DMS114 treated with DMSO at 0.1 percent for 48 hours (cell line): ENCODE data around the gene LDB2.

Source experiments
- DNase-seq: peaks from one replicate; lab custom pipeline; 2025; ENCODE audit not compliant: unreplicated experiment; lab: John Stamatoyannopoulos, UW

The LDB2 gene

DNA sequence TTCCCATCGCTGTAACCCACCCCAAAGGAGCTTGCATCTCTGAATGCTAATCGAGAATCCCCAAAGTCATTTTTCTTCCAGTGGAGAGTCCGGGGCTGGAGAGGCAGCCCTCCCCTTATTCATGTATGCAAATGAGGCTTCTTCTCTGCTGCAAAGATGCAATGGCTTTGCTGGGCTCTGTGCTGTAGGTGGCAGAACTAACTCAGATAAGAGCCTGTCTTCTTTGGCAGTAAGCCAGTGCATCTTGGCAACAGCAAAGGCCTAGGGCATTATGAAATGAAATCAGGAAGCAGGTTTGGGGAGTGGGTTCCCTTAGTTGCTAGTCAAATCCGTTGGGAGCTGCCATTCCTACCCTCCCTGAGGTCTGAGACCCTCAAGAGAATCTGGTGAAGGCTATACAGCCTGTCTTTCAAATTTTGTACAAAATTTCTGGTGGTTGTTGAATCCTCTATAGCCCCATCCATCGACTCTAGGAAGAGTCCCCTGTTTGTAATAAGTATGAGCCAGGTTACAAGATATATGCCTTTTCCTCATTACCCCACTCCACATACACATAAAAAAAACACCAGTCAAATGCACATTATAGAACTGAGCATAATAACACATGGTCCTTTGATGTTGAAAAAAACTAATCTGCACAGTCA, 381.5 kb downstream of the LDB2 start:
- DNase-seq, result no peak

DNA sequence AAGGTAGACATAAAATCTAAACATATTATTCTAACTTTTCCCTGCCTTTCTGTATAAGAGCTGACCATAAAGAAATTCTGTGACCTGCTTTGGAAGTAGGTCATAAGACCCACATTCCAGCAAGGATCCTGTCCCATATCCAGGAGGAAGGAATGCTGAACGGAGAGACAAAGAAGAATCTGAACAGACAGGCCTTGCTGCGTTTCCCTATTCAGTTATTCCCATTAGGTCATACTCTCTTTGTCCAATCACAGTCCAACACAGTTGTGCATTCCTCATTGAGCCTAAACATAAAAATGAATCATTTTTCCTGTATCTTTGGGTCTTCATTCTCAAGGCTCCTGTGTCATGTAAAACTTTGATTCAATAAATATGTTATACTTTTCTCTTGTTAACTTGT, 384.6 kb downstream of the LDB2 start:
- DNase-seq, result no peak

DNA sequence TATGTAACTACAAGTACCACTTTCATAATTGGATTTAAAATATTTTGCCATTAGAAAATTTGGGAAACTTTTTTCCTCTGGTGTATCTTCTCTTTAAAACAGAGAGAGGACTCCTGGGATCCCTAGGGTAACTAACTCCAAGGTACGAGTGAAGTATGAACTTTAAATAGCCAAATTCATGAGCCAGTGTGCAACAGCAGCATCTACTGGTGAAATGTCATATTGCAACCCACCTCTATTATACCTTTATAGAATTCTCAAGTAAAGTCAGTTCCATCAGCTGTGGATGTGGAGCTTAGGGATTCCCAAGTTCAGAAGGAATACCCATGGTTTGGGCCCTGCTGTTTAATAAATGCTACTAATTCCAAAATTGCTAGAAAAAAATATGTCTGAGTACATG, 389.5 kb downstream of the LDB2 start:
- DNase-seq, result no peak

DNA sequence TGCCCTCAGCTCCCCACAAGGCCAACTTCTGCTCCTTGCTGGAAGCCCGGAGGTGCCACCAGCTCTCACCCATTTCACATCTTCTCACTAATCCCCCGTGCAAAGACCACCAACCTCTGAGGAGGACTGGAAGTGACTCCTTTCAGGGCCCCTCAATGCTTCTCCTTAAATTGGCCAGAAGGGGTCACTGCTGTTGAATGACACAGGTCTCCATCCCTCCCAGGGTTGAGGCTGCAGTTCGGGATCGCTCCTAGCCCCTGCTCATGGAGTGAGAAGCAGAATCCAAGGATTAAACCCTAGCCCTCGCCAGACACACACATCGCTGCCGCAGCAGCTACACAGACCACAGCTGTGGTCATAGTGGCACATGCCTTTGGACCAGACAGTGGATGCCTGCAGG, 392.7 kb downstream of the LDB2 start:
- no peak for DNase-seq

DNA sequence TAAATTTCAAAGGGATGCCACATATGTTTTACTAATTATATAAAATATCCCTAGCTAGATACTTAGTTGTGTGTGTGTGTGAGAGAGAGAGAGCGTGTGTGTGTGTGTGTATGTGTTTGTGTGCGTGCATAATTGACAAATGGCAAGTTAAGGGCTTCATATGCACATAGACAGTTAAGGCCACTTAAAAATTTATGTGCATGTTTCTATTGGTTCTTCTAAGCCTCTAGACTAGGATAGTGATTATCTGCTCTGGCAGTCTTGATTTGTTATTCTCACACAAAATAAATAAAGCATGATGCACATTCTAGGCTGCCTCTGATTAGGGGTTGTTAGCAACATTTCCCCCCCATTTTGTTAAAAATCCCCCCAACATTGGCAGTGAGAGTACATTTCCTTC, 393.2 kb downstream of the LDB2 start:
- DNase-seq, result no peak

DNA sequence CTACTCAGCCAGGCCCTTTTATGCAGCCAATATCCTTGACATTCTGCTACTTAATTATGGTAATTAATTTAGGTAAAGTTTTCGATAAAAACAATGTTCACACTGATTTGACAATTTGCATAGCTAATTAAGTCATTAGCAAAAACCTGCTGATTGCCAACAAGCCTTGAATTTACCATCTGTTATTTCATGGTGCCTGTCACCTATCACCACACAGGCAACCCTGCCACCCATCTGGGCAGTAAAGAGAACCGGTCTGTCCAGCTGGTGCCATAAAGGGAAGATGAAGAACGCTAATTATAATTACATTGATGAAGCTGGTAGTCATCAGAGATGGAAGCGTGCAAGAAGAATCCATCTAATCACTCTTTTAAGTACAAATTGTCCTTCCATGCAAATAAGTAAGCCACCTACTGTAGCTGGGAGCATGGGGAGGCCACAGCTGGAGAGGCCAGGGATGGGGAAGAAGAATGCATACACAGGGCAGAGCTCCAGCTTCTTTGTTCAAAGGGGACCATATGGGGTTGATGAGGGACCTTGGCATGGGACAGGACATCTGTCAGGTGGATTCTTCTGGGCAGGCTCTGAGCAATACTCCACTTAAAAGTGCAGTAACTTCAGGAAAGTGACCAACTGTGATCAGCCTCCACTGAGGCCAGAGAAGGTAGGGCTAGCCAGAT, 394.9 kb downstream of the LDB2 start:
- no peak for DNase-seq

DNA sequence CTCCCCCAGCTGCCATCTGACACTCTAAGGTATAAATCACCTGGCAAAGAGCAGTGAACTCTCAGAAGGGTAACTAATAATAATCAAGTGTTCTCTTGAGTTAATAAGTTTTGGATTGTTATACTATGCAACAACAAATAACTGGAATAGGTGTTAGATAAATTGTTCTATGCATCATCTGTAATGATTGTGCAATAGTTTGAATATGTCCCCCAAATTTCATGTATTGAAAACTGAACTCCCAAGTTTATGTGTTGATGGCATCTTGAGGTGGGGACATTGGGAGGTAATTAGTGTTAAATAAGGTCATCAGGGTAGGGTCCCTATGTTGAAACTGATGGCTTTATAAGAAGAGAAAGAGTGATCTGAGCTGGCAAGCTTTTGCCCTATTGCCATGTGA, 399.5 kb downstream of the LDB2 start:
- DNase-seq, result no peak

DNA sequence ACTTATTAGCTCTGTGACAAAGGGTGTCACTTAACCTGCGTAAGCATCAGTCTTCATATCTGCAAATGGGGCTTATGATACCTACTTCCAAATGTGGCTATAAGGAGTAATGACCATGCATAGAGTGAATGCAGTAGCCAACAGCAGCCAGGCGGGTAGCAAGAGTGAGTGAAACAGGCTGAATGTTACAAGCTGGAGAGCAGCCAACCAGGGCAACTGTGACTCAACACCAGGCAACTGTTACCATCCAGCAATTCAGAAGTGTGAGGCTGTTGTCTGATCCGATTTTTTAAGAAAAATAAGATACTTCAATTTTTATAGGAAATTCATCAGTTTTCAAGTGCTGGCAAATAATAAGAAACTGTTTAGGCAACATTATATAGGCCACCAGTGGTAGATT, 401.9 kb downstream of the LDB2 start:
- no peak for DNase-seq

DNA sequence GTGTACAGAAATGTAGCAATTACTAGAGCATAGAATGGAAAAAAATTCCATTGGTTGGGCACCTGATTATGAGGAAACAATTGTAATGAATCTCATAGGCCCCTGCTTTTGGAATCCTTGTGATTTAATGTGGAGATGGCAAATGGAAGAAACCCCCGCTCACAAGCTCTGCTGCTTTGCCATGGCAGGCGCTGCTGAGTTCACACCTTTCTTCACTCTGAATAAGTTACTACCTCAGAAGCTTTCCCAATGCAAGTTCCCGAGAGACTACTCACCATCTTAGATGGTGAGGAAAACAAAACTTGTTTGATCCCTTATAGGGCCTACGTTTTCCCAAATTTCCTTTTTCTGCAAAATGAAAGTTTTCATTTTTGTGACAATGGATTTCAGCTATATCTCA, 405.6 kb downstream of the LDB2 start:
- no peak for DNase-seq

DNA sequence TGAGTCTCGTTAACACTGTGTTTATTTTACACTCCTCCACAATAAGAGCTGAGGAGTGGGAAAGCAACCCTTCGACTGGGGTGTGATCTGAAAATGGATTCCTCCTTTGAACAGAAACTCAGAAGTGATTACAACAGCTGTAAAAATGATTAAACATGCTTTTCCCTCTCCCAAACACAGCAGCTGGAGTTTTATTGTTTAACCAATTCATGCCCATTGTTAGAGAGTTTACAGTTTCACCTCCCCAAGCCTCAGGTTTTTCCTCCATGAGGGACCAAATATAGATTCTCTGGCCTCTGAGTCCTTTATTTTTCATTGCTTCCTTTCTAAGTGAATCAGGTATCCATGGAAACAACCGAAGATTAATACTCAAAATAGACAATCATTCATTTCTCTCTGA, 409.2 kb downstream of the LDB2 start:
- DNase-seq, result no peak

DNA sequence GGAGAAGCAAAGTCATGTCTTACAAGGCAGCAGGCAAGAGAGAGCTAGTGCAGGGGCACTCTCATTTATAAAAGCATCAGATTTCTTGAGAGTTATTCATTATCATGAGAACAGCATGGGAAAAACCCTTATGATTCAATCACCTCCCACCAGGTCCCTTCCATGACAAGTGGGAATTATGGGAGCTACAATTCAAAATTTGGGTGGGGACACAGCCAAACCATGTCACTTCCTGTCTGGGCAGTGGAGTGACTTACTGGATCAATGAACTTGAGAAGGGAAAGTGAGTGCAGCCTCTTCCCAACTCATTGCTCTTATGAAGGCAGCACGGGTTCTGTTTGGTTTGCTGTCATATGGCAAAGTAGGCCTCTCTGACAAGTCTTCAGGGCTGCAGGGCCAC, 410.4 kb downstream of the LDB2 start:
- no peak for DNase-seq

DNA sequence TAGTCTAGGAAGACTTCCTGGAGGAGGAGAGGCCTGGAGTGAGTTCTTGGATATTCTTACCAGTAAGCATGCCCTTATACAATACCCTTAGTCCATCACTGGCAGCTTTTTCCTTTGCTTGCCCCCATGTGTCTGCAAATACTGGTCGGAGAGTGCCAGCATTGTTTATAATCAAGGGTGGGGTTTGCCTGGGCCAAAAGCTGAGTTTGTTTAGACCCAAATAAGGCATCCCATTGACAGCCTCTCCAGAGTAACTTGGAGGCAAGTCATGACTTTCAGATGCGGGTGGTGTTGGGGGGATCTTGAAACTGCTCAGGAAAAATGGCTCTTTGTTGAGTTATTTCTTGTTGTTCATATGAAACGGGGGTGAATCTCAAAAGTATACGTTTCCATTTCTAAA, 413.7 kb downstream of the LDB2 start:
- no peak for DNase-seq

DNA sequence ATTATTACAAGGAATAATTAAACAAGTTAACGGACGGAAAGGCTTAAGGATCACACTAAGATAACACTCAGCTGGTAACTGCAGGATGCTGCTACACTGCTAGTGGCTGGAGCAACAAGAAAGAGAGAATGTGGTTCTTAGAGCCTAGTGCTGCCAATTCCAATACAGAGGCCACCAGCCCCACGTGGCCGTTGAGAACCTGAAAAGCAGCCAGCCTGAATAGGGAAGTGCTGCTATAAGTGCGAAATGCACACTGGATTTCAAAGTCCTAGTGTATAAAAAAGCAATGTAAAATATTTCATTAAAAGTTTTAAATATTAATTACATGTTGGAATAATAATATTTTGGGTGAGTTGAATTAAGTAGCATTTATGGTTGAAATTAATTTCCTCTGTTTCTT, 414.9 kb downstream of the LDB2 start:
- no peak for DNase-seq

DNA sequence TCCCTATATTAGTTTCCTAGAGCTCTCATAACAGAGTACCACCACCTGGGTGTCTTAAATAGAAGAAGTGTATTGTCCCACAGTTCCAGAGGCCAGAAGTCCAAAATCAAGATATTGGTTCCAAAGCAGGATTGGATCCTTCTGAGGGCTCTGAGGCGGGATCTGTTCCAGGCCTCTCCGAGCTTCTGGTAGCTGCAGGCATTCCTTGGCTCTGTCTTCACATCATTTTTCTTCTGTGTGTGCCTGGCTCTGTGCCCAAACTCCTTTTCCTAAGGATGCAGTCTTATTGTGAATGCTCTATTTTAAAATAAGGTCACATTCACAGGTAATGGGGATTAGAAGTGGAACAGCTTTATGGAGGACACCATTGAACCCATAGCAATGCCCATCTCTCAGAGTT, 418.4 kb downstream of the LDB2 start:
- no peak for DNase-seq

DNA sequence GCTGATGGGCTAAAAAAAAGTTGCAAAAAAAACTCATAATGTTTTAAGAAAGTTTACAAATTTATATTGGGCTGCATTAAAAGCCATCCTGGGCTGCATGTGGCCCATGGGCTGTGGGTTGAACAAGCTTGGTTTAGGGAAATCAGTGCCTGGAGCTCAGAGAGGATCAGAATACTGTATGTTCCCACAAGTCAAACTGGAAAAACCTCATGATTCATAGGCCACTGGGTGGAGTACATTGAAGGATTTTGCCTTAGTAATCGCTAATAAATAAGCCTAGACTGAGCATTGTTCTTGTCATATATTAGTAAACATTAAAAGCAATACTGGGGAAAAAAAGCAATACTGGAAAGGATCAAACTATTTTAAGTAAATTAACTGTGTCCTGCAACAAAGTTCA, 425.9 kb downstream of the LDB2 start:
- no peak for DNase-seq

DNA sequence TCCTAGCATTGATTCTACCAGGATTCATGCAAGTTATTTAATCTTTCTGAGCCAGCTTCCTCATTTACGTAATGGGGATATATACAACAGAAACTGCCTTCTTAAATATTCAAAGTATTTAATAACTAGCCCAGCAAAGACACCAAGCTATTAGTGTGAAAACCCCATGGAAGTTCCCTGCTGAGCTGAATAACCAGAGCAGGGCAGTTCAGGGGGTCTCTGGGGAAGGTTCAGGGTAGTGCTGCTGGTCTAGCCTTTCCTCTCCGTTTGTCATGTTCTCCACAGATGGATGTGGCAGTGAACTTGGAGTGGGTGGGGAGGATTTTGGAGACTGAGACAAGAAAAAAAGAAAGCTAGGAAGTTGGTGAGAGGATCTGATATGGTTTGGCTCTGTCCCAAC, 431.4 kb downstream of the LDB2 start:
- no peak for DNase-seq

DNA sequence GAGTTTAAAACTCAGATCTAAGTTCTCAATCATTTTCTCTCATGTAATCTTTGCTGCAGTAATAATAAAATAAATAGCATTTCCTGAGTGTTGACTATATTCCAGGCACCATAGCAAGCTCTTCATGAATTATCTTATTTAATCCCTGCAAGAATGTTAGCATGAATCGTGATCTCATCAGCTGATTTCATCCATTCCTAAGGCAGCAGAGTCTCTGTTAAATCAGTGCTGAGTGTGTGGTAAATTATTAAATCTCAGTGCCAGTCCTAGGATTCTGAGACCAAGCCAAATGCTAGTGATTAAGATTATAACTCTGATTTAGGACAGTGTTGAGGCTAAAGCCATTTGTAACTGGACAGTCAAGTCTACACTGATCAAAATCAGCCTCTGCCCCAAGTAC, 431.9 kb downstream of the LDB2 start:
- DNase-seq, result no peak

DNA sequence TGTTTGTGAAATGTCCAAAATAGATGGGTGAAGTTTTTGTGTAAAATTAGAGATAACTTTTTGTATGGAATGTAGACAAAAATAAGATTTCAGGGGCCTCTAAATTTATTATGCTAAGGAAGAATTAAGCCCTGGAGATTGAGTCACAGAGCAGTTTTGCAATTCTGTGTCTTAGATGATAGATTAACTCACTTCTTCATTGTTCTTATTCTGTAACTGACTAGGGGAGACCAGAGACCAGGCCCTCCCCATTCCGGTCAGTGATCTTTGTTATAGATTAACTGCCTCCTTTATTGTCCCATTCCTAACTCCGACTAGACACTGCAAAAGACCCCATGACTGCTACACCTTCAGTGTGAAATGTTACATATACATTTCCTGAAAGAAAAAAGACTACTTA, 433.8 kb downstream of the LDB2 start:
- DNase-seq, result no peak

DNA sequence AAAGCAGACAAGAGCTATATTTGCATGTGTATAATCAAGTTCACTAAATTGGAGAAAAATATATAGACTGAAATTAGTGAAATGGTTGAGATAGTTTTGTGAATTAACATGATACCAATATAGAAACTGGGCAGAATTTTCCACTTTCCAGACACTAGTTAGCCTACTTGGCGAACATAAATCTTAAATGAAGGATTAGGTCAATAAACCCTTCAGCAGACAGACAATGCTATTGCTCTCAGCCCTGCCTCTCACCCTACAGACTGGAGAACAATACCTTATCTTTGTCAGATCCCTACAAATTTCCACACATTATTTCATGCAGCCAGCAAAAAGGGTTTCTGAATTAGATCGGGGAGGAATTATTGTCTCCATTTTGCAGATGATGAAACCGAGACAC, 435.8 kb downstream of the LDB2 start:
- DNase-seq, result no peak

DNA sequence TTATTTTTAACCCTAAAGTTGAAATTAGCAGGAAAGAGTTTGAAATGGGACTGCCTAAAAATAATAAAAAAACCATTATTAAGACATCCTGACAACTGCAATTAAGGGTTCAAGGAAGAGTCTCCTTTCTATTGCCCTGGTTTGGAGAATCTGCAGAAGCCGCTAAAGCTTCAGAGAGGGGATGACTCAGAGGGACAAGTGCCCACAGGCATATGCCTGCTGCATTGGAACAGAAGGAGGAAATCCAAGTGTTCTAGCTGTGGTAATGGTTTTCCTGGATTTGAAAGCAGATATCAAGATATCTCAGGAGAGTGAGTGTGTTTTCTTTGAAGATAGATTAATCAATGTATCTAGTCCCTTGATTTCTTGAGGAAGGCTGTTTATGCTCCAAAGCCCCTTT, 437.1 kb downstream of the LDB2 start:
- no peak for DNase-seq

DNA sequence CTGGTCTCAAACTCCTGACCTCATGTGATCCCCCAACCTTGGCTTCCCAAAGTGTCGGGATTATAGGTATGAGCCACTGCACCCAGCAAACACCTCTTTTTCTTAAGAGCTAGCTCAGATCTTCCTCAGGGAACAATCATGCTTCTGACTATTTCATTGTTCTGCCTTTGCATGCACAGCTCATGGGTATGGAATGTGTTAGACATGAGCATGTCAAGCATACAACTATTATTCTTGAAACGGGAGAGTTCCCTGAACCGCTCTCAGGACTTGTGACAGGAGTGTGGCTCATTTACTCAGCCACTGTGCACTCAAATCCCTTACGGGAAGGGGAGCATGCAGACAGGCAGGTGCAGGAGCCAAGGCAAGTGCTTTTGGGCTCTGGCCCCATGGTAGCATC, 440.5 kb downstream of the LDB2 start:
- DNase-seq, result no peak
